Activated naive CD4-positive, alpha-beta T cell treated with anti-CD3 and anti-CD28 coated beads for 36 hours (primary cell): ENCODE results near the gene WNT7B. TPM values are rescaled to one million over a fixed set of nuclear protein-coding genes. Genes with fewer than 3 reads are reported as not detected.
A peak's percentile ranks its signal among the peaks of the same experiment; 100 is the strongest.
"Not testable (repeated sequence)": the region's sequence is repeated elsewhere in the genome, so short reads cannot be mapped to it uniquely, and the experiment has no call there.

Experiments
- CTCF ChIA-PET: fragments of 350-600 bp; sonication (Branson Sonifier 250); formaldehyde crosslinking; loops from one replicate; lab custom pipeline; 2021; ENCODE audit warnings: antibody characterized with exemption; lab: Charles Lee
- DNase-seq: peaks from one replicate; pipeline ENCODE4 v3.0.0-alpha.2; 2020
- H3K27ac Mint-ChIP-seq: one replicate; pipeline ENCODE4 v1.8.0; 2021; ENCODE audit warnings: mild to moderate bottlenecking, mixed read lengths
- H3K27me3 Mint-ChIP-seq: one replicate; pipeline ENCODE4 v1.8.0; 2021; ENCODE audit warnings: low read depth, mixed read lengths
- H3K36me3 Mint-ChIP-seq: one replicate; pipeline ENCODE4 v1.8.0; 2021; ENCODE audit warnings: low read depth, mixed read lengths
- H3K4me1 Mint-ChIP-seq: one replicate; pipeline ENCODE4 v1.8.0; 2021; ENCODE audit warnings: low read depth, mixed read lengths
- H3K4me3 Mint-ChIP-seq: one replicate; pipeline ENCODE4 v1.8.0; 2021; ENCODE audit warnings: mild to moderate bottlenecking, moderate library complexity, mixed read lengths
- H3K9me3 Mint-ChIP-seq: one replicate; pipeline ENCODE4 v1.8.0; 2021; ENCODE audit warnings: mixed read lengths
- intact Hi-C: fragments of 100-400 bp; cut with micrococcal nuclease; formaldehyde crosslinking; loops from one replicate; pipeline ENCODE4 v1.15.1; 2023
- total RNA-seq, 2 experiments: library from RNA; stranded (reverse); gene quantifications; one replicate each; pipeline ENCODE4 v1.2.3, GENCODE V29; 2021

The WNT7B gene
- total RNA-seq, 2 experiments from 2014 or later = not detected

GRCh38 chr22:46007003-46007847, 30.3 kb upstream of the WNT7B start:
- Mint-ChIP-seq H3K9me3 (peaks cover 4% of the 10 kb centered on the region), H3K36me3 (no peaks in the 10 kb centered on the region), H3K27ac (no peak overlapping the region), H3K4me1 (peaks cover 9% of the 10 kb centered on the region), H3K27me3 (no peaks in the 10 kb centered on the region), H3K4me3 (no peak overlapping the region)
- intact Hi-C loops = loop anchor here (5.0 kb wide), 1 partner anchor 305 kb away; no protein-coding TSS in a partner anchor
- DNase-seq = peak; percentile 29
- CTCF ChIA-PET = interaction anchor here (0.5 to 10.3 kb wide), 29 partner anchors 8 to 1316 kb away, joined by 3 to 209 read pairs (median 5); no protein-coding TSS in a partner anchor

- H3K4me1 Mint-ChIP-seq = peaks cover 9% of the 10 kb centered on the region
- no peak overlapping the region for H3K4me3 Mint-ChIP-seq
- no peak overlapping the region for H3K27ac Mint-ChIP-seq
- no peaks in the 10 kb centered on the region for H3K36me3 Mint-ChIP-seq
- intact Hi-C loops = loop anchor here (1.0 to 5.0 kb wide), 3 partner anchors 30 to 306 kb away; no protein-coding TSS in a partner anchor
- peaks cover 4% of the 10 kb centered on the region for H3K9me3 Mint-ChIP-seq
- CTCF ChIA-PET = interaction anchor here (0.5 to 10.3 kb wide), 32 partner anchors 9 to 1315 kb away, joined by 3 to 209 read pairs (median 5); no protein-coding TSS in a partner anchor
- peak; percentile 91 for DNase-seq
- H3K27me3 Mint-ChIP-seq = no peaks in the 10 kb centered on the region
Measured at GRCh38 chr22:46006379-46007002, 29.5 kb upstream of the WNT7B start.

GRCh38 chr22:46005116-46005705, 28.2 kb upstream of the WNT7B start:
- not testable (repeated sequence) for H3K27me3 Mint-ChIP-seq
- intact Hi-C loops = loop anchor here (5.0 kb wide), 1 partner anchor 307 kb away; no protein-coding TSS in a partner anchor
- CTCF ChIA-PET = interaction anchor here (0.7 to 10.3 kb wide), 13 partner anchors 10 to 547 kb away, joined by 4 to 209 read pairs (median 8); no protein-coding TSS in a partner anchor

GRCh38 chr22:46004105-46004866, 27.3 kb upstream of the WNT7B start:
- DNase-seq = no peak
- CTCF ChIA-PET = interaction anchor here (4.5 to 10.3 kb wide), 2 partner anchors 9 to 114 kb away, joined by 40 to 209 read pairs; no protein-coding TSS in a partner anchor
- Mint-ChIP-seq H3K4me1 (peaks cover 9% of the 10 kb centered on the region), H3K4me3 (no peak overlapping the region), H3K36me3 (no peaks in the 10 kb centered on the region), H3K27me3 (no peaks in the 10 kb centered on the region), H3K27ac (no peak overlapping the region), H3K9me3 (peaks cover 2% of the 10 kb centered on the region)
- intact Hi-C loops = no loop called here

More at GRCh38 chr22:46005116-46005705, 28.2 kb upstream of the WNT7B start:
- not testable (repeated sequence) for H3K36me3 Mint-ChIP-seq, H3K4me1 Mint-ChIP-seq, H3K4me3 Mint-ChIP-seq, DNase-seq, H3K9me3 Mint-ChIP-seq, H3K27ac Mint-ChIP-seq

- Mint-ChIP-seq H3K36me3 (no peaks in the 10 kb centered on the region), H3K27me3 (no peaks in the 10 kb centered on the region), H3K9me3 (no peaks in the 10 kb centered on the region), H3K27ac (no peak overlapping the region), H3K4me1 (peaks cover 9% of the 10 kb centered on the region), H3K4me3 (no peak overlapping the region)
- DNase-seq = no peak
- CTCF ChIA-PET = interaction anchor here (0.9 to 1.4 kb wide), 2 partner anchors 9 to 113 kb away, joined by 5 read pairs; no protein-coding TSS in a partner anchor
- intact Hi-C loops = no loop called here
Measured at GRCh38 chr22:46003271-46004091, 26.5 kb upstream of the WNT7B start.

GRCh38 chr22:46002757-46003270, 25.9 kb upstream of the WNT7B start:
- no peak for DNase-seq
- Mint-ChIP-seq H3K27ac (no peak overlapping the region), H3K36me3 (no peaks in the 10 kb centered on the region), H3K4me1 (peaks cover 9% of the 10 kb centered on the region), H3K9me3 (no peaks in the 10 kb centered on the region), H3K4me3 (no peak overlapping the region), H3K27me3 (no peaks in the 10 kb centered on the region)
- intact Hi-C loops = no loop called here
- CTCF ChIA-PET = interaction anchor here (0.7 to 1.4 kb wide), 3 partner anchors 9 to 114 kb away, joined by 3 to 5 read pairs (median 5); no protein-coding TSS in a partner anchor

GRCh38 chr22:46001426-46002106, 24.6 kb upstream of the WNT7B start:
- no peaks in the 10 kb centered on the region for H3K9me3 Mint-ChIP-seq
- DNase-seq = no peak
- no peak overlapping the region for H3K4me3 Mint-ChIP-seq
- intact Hi-C loops = no loop called here
- no peaks in the 10 kb centered on the region for H3K36me3 Mint-ChIP-seq
- H3K4me1 Mint-ChIP-seq = peaks cover 9% of the 10 kb centered on the region
- no peaks in the 10 kb centered on the region for H3K27me3 Mint-ChIP-seq
- H3K27ac Mint-ChIP-seq = no peak overlapping the region
- CTCF ChIA-PET = no interaction called here

- Mint-ChIP-seq H3K27me3 (no peaks in the 10 kb centered on the region), H3K27ac (no peak overlapping the region), H3K36me3 (no peaks in the 10 kb centered on the region), H3K9me3 (no peaks in the 10 kb centered on the region), H3K4me3 (no peak overlapping the region), H3K4me1 (peaks cover 4% of the 10 kb centered on the region)
- intact Hi-C loops = no loop called here
- no peak for DNase-seq
- CTCF ChIA-PET = no interaction called here
Measured at GRCh38 chr22:46001046-46001425, 24.1 kb upstream of the WNT7B start.

GRCh38 chr22:46000081-46001027, 23.4 kb upstream of the WNT7B start:
- no peaks in the 10 kb centered on the region for H3K9me3 Mint-ChIP-seq
- no peaks in the 10 kb centered on the region for H3K36me3 Mint-ChIP-seq
- intact Hi-C loops = no loop called here
- H3K4me3 Mint-ChIP-seq = no peak overlapping the region
- H3K4me1 Mint-ChIP-seq = peaks cover 3% of the 10 kb centered on the region
- CTCF ChIA-PET = interaction anchor here (1.2 kb wide), 1 partner anchor 117 kb away, joined by 4 read pairs; no protein-coding TSS in a partner anchor
- H3K27ac Mint-ChIP-seq = no peak overlapping the region
- DNase-seq = no peak
- no peaks in the 10 kb centered on the region for H3K27me3 Mint-ChIP-seq
